Gastrocnemius medialis (tissue), 4 donors: ENCODE results near the gene CCDC89.

Source experiments
- POLR2A ChIP-seq, 2 donors: fragments of 450-650 bp; IDR thresholded peaks; one replicate each; pipeline ENCODE4 v1.6.1; 2017; ENCODE audit warnings: antibody characterized with exemption in 2 of 2, mild to moderate bottlenecking in 2 of 2, moderate library complexity in 2 of 2
- TF ChIP-seq, protein P1 (sequence below), 5 experiments: fragments of 450-650 bp in 3 of 5; fragments of 200-600 bp in 2 of 5; sonication (generic) in 2 of 5; IDR thresholded peaks in 4 of 5; conservative IDR thresholded peaks in 1 of 5; 1 replicate in 4 of 5; 2 replicates in 1 of 5; pipeline ENCODE4 v1.5.1; 2016 to 2019; ENCODE audit warnings: antibody characterized with exemption in 5 of 5, mild to moderate bottlenecking in 3 of 5, moderate library complexity in 3 of 5

DNA sequence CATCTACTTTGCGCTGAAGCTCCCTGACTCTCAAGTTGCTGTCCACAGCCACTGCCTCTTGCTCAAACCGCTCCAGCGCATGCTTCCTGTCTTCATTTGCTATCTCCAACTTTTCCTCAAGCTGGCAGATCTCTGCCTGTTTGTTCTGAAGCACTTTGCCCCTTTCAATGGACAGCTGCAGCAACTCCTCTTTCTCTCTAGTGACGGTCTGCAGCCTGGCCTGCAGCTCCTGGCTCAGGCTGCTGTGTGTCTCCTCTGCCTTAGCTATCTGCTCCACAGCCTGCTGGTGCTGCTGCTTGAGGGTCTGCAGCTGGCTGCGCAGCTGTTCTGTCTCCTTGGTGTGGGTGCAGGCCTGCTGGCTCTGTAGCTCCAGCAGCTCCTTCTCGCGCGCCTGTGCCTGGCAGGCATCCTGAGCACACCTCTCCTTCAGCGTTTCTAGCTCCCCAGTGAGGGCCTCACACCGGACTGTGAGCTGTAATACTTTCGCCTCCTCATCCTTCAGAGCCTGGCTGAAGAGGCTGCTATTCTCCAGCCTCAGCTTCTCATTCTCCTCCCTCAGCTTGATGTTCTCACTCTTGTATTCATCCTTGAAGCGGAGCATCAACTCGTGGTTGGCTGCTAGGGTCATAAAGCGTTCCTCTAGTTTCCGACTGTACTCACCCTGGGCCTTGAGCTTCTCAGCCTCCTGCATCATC lies 723 bp downstream of the CCDC89 start:
- no peak for TF ChIP-seq POLR2A (IDR thresholded peaks at IDR 0.05)
- TF ChIP-seq, protein P1, sequence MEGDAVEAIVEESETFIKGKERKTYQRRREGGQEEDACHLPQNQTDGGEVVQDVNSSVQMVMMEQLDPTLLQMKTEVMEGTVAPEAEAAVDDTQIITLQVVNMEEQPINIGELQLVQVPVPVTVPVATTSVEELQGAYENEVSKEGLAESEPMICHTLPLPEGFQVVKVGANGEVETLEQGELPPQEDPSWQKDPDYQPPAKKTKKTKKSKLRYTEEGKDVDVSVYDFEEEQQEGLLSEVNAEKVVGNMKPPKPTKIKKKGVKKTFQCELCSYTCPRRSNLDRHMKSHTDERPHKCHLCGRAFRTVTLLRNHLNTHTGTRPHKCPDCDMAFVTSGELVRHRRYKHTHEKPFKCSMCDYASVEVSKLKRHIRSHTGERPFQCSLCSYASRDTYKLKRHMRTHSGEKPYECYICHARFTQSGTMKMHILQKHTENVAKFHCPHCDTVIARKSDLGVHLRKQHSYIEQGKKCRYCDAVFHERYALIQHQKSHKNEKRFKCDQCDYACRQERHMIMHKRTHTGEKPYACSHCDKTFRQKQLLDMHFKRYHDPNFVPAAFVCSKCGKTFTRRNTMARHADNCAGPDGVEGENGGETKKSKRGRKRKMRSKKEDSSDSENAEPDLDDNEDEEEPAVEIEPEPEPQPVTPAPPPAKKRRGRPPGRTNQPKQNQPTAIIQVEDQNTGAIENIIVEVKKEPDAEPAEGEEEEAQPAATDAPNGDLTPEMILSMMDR (IDR thresholded peaks at IDR 0.05 in 4 of 5, conservative IDR thresholded peaks at IDR 0.05 in 1 of 5), result no peak
